Measurements from ENCODE around the gene CFTR.

CFTR gene

DNA sequence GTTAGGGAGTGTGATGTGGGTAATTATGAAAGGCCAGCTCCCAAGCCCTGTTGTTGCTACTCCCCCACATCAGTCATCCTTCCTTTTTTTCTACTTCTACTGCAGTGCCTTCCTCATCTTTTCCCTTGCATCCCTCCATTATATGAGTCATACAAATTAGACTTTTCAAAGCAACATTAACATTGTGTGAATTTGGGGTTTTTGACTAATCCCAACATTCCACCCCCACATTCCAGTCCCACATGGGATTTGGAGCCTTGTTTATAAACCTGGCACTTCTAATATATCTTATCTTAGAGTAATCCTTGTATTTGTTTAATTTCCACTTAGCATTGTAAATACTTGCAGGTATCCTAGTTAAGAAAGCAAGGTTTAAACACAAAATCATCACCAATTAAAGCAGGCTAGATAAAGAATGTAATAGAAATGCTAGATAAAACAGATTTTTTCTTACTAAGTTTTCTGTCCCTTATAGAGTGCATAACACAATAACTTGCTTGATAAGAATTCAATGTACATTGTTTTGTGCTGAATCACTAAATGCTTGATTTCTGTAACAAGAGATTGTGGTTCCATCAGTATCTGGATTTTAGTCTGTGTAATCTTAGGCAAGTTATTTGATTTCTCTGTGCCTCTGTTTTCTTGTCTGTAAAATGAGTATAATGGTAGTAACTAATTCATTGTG lies 165.8 kb downstream of the CFTR start:
- H3K4me2 ChIP-seq (ENCODE audit: low read length): no peak overlapping the region
- H3K27ac ChIP-seq (ENCODE audit: low read depth, low read length, poor library complexity, severe bottlenecking): no peak overlapping the region

DNA sequence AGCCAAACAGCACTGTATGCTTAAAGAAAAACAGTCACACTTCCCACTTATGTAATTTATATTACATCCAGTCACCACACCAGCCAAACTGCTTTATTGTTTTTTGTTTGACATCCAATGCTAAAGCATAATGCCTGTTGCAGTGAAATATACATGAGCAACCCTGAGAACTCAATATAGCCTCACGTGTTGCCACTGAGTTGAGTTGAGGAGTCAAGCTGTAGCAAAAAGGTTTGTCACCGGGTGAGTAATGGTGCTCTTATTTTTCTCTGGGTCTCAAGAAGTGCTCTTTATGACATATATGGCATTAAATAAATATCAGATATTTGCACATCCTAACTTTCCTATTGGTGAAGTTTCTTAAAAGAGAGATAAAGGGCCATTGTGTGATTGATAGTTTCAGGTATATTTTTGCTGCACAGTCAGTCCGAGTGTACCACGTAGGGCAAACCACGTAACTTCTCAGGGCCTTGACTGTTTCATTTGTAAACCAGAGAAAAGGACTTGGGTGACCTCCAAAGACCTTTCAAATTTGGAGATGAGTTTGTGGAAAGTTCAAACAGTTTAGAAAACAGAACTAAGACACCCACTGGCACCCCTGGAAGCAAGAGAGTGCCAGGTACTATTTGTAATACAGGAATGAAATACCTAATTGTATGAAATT lies 168.5 kb downstream of the CFTR start:
- no peak for TF ChIP-seq EZH2 (IDR thresholded peaks at IDR 0.05; ENCODE audit: borderline replicate concordance, low read length)
- TF ChIP-seq, protein P1, sequence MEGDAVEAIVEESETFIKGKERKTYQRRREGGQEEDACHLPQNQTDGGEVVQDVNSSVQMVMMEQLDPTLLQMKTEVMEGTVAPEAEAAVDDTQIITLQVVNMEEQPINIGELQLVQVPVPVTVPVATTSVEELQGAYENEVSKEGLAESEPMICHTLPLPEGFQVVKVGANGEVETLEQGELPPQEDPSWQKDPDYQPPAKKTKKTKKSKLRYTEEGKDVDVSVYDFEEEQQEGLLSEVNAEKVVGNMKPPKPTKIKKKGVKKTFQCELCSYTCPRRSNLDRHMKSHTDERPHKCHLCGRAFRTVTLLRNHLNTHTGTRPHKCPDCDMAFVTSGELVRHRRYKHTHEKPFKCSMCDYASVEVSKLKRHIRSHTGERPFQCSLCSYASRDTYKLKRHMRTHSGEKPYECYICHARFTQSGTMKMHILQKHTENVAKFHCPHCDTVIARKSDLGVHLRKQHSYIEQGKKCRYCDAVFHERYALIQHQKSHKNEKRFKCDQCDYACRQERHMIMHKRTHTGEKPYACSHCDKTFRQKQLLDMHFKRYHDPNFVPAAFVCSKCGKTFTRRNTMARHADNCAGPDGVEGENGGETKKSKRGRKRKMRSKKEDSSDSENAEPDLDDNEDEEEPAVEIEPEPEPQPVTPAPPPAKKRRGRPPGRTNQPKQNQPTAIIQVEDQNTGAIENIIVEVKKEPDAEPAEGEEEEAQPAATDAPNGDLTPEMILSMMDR (IDR thresholded peaks at IDR 0.05; ENCODE audit: low read length): no peak
- H3K27me3 ChIP-seq (ENCODE audit: insufficient read depth, low read length): no peaks in the 10 kb centered on the region
- no peak overlapping the region for H3K27ac ChIP-seq (ENCODE audit: low read depth, low read length, poor library complexity, severe bottlenecking)
- H3K4me3 ChIP-seq (ENCODE audit: low read depth, low read length, poor library complexity, severe bottlenecking): no peak overlapping the region
- H3K9me3 ChIP-seq (ENCODE audit: low read length): no peaks in the 10 kb centered on the region
- H3K4me1 ChIP-seq (ENCODE audit: insufficient read depth, low read length, severe bottlenecking): no peaks in the 10 kb centered on the region
- H3K4me2 ChIP-seq (ENCODE audit: low read length): no peak overlapping the region
- H3K36me3 ChIP-seq (ENCODE audit: insufficient read depth, low read length): no peaks in the 10 kb centered on the region
- H2AFZ ChIP-seq (ENCODE audit: low read length): no peak overlapping the region
- H3K9me2 ChIP-seq (ENCODE audit: low read depth, low read length): no peaks in the 10 kb centered on the region
- H3K79me2 ChIP-seq (ENCODE audit: insufficient read depth, low read length): no peaks in the 10 kb centered on the region
- H3F3A ChIP-seq (ENCODE audit: insufficient read depth, low read length): no peaks in the 10 kb centered on the region
- no peaks in the 10 kb centered on the region for H4K20me1 ChIP-seq (ENCODE audit: insufficient read depth, low read length)
- no peak overlapping the region for H3K9ac ChIP-seq (ENCODE audit: low read length)

More for the DNA sequence above, 165.8 kb downstream of the CFTR start:
- Histone ChIP-seq H2AFZ (ENCODE audit: low read length) (no peak overlapping the region), H3K4me3 (ENCODE audit: low read depth, low read length, poor library complexity, severe bottlenecking) (no peak overlapping the region), H4K20me1 (ENCODE audit: insufficient read depth, low read length) (no peaks in the 10 kb centered on the region), H3K9me2 (ENCODE audit: low read depth, low read length) (no peaks in the 10 kb centered on the region), H3K27me3 (ENCODE audit: insufficient read depth, low read length) (no peaks in the 10 kb centered on the region), H3K36me3 (ENCODE audit: insufficient read depth, low read length) (no peaks in the 10 kb centered on the region), H3K4me1 (ENCODE audit: insufficient read depth, low read length, severe bottlenecking) (no peaks in the 10 kb centered on the region), H3F3A (ENCODE audit: insufficient read depth, low read length) (no peaks in the 10 kb centered on the region), H3K79me2 (ENCODE audit: insufficient read depth, low read length) (no peaks in the 10 kb centered on the region), H3K9me3 (ENCODE audit: low read length) (no peaks in the 10 kb centered on the region), H3K9ac (ENCODE audit: low read length) (no peak overlapping the region)
- TF ChIP-seq, protein P1 (IDR thresholded peaks at IDR 0.05; ENCODE audit: low read length): no peak
- TF ChIP-seq EZH2 (IDR thresholded peaks at IDR 0.05; ENCODE audit: borderline replicate concordance, low read length): no peak

DNA sequence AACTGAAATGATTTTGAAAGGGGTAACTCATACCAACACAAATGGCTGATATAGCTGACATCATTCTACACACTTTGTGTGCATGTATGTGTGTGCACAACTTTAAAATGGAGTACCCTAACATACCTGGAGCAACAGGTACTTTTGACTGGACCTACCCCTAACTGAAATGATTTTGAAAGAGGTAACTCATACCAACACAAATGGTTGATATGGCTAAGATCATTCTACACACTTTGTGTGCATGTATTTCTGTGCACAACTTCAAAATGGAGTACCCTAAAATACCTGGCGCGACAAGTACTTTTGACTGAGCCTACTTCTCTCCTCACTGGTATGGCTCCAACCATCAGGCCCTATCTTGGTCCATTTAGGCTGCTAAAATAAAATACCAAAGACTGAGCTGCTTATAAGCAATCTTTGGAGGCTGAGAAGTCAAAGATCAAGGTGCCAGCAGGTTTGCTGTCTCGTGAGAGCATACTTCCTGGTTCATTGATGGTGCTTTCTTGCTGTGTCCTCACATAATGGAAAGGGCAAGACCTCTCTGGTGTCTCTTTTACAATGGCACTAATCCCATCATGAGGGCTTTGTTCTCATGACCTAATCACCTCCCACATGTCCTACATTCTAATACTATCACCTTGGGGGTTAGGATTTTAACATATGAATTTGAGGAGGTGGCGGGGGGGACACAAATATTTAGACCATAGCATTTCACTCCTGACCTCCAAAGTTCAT lies 173.3 kb downstream of the CFTR start:
- H3K27ac ChIP-seq (ENCODE audit: low read depth, low read length, poor library complexity, severe bottlenecking): no peak overlapping the region
- H3K79me2 ChIP-seq (ENCODE audit: insufficient read depth, low read length): no peaks in the 10 kb centered on the region
- no peaks in the 10 kb centered on the region for H3K9me3 ChIP-seq (ENCODE audit: low read length)
- H3K4me1 ChIP-seq (ENCODE audit: insufficient read depth, low read length, severe bottlenecking): no peaks in the 10 kb centered on the region
- no peaks in the 10 kb centered on the region for H3K9me2 ChIP-seq (ENCODE audit: low read depth, low read length)
- TF ChIP-seq, protein P1 (IDR thresholded peaks at IDR 0.05; ENCODE audit: low read length): no peak
- TF ChIP-seq EZH2 (IDR thresholded peaks at IDR 0.05; ENCODE audit: borderline replicate concordance, low read length): no peak
- H3K4me3 ChIP-seq (ENCODE audit: low read depth, low read length, poor library complexity, severe bottlenecking): no peak overlapping the region
- no peaks in the 10 kb centered on the region for H3K36me3 ChIP-seq (ENCODE audit: insufficient read depth, low read length)
- no peak overlapping the region for H3K9ac ChIP-seq (ENCODE audit: low read length)
- H2AFZ ChIP-seq (ENCODE audit: low read length): no peak overlapping the region
- no peaks in the 10 kb centered on the region for H4K20me1 ChIP-seq (ENCODE audit: insufficient read depth, low read length)
- H3K27me3 ChIP-seq (ENCODE audit: insufficient read depth, low read length): no peaks in the 10 kb centered on the region
- H3F3A ChIP-seq (ENCODE audit: insufficient read depth, low read length): no peaks in the 10 kb centered on the region
- no peak overlapping the region for H3K4me2 ChIP-seq (ENCODE audit: low read length)

Data from OCI-LY1 (cell line).